GM19328 (cell line): Measurements from ENCODE around the gene UNC50.
"Not testable (repeated sequence)": the region's sequence is repeated elsewhere in the genome, so short reads cannot be mapped to it uniquely, and the experiment has no call there.

Source experiments
- ATAC-seq: cut with Tn5 transposase; IDR thresholded peaks from one replicate; pipeline ENCODE4 v1.9.1; 2021; ENCODE audit warnings: mild to moderate bottlenecking, moderate library complexity; ENCODE audit not compliant: unreplicated experiment

The UNC50 gene

GRCh38 chr2:98607741-98608115, 661 bp upstream of the UNC50 start:
- ATAC-seq, result no peak

DNA sequence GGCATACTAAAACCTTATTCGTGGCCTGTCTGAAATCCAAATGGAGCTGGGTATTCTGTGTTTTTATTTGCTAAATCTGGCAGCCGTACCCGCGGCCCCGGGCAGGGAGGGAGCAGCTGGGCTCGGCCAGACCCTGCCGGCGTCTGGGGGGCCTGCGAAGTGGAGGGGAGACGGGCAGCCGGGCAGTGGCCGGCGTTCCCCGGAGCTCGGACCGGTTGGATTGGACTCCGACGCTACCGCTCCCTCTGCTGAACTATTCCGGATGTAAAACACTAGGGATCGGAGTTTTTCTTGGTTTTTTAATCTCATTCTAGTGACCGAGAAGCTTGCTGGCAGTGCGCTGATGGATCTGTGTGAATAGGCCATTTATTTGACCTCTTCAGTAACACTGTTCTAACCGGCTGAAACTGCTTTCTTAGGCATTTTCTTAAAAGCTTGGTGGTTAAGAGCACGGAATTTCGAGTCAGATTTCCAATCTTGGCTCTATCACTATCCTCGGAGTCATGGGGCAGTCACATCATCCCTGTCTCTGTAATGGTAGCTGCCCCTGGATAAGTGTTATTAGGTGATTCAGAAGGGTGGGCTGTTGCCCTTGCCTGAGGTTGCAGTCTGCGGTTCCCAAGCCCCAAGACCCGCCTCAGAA, 694 bp downstream of the UNC50 start:
- no peak for ATAC-seq

- ATAC-seq, result no peak
These were observed 5.8 kb downstream of the UNC50 start for GRCh38 chr2:98614024-98614739.

GRCh38 chr2:98615481-98615880, 7.1 kb downstream of the UNC50 start:
- ATAC-seq, result no peak

DNA sequence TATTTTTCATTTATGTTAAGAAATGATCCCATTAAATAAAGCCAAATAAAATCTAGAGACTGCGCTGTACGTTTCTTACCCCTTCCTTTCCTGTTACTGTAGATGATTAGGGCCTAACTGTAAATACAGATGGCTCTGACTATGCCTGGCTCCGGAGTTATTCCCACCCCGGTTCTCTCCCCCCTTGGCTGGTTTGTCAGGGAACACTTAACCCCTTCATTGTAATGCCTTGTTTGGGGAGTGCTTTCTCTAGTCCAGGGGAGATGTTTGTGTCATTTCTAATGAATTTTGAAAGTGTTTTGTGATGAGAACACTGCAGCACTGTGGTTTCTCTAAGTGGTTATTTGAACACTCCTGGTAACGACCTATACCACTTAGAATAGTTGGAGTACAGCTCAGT, 8.8 kb downstream of the UNC50 start:
- ATAC-seq, result no peak

DNA sequence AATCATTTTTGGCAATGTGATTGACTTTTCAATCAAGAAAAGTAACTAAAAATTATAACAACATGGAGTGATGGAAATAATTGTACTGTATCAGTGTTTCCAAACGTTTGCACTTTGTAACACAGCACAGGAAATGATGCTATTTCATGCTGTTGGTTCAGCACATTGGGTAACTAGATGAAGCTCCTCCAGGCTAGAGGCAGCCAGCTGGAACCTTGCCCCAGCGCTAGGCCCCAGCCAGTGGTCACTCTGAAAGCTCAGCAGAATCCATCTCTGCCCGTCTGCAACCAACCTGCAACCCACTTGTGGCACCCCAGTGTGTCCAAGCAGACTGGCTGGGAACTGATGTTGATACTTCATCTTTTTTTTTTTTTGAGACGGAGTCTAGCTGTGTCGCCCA, 15.3 kb downstream of the UNC50 start:
- no peak for ATAC-seq

DNA sequence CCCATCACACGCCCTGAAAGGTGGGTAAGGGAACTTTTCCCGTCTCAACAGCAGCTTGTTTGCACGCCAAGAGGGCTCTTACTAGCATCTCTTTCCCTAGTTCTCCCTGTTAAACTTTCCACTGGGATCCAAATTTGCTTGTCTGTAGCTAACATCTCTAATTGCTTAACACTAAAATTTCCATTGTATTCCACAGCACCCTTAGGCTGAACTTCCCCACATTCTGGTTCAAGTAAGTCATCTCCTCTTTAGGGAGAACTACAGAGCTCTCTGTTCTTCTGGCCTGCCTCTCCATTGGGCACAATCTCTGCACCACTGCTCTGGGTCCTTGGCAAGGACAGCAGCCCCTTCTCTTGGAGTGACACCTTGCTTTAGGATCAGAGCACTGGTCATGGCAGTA, 24.0 kb downstream of the UNC50 start:
- no peak for ATAC-seq

DNA sequence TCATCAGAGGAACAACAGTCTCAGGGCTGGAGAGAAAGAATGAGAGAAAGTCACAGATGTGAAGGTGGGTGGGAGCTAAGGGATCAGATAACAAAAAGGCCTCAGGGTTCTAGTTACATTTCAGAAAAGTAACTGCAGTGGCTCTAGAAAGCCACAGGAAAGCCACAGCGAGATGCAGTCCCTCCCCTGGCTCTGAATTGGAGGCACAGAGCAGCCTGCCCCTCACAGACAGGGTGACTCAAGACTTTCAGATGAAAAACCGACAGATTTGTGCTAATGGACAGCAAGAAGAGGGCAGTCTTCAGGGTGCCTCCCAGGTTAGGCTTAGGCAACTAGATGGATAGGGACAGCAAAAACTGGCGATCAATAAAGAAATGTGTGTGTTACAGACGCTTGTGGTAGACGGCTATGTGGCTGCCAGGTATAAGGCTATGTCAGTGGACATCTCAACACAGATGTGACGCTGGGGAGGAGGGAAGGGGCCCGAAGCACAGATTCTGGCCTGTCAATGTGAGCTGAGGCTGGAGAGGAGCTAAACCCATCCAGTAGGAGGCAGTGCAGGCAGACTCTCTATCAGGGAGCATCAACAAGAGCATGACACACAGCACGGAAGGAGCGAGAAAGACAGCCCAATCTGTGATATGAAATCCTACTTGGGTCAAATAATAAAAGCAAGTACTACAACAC, 26.2 kb downstream of the UNC50 start:
- ATAC-seq, result no peak

GRCh38 chr2:98637401-98638147, 29.2 kb downstream of the UNC50 start:
- no peak for ATAC-seq

DNA sequence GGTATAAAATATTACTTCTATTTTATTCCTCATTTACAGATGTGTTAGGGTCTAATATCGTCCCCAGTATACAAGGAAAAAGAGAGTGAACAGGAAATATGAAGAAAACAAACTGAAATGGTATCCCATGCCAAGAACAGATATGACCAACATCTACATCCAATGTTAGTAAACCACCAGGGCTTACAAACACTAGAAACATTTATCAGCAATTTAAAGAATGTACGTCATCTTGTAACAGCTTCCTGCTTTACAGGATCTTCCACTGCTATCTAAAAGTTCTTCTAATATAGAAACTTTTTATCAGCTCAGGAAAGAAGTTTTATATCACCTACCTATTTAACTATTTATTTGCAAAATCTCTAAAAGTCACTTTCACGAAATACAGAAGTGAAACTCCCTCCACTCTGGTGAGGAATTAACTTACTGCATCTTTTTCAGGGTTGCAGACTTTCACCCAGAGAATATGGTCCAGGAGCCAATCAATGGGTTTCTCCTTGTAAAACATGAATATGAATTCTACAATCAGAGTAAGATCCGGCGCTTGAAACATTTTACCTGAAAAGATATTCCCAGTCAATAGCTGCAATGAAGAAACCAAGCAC, 35.2 kb downstream of the UNC50 start:
- no peak for ATAC-seq

GRCh38 chr2:98647636-98648035, 39.2 kb downstream of the UNC50 start:
- ATAC-seq, result no peak

DNA sequence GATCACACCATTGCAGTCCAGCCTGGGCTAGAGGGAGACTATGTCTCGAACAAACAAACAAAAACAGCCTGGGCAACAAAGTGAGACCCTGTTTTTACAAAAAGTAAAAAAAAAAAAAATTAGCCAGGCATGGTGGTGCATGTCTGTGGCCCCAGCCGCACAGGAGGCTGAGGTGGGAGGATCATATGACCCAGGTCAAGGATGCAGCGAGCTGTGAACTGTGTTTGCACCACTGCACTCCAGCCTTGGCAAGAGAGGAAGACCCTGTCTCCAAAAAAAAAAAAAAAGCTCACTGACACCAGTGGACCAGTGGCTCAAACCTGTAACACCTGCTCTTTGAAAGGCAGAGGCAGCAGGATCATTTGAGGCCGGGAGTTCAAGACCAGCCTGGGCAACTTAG, 40.1 kb downstream of the UNC50 start:
- no peak for ATAC-seq

GRCh38 chr2:98649135-98649991, 41.0 kb downstream of the UNC50 start:
- ATAC-seq, result no peak

- ATAC-seq, result no peak
These were observed 41.6 kb downstream of the UNC50 start for GRCh38 chr2:98649992-98650375.

DNA sequence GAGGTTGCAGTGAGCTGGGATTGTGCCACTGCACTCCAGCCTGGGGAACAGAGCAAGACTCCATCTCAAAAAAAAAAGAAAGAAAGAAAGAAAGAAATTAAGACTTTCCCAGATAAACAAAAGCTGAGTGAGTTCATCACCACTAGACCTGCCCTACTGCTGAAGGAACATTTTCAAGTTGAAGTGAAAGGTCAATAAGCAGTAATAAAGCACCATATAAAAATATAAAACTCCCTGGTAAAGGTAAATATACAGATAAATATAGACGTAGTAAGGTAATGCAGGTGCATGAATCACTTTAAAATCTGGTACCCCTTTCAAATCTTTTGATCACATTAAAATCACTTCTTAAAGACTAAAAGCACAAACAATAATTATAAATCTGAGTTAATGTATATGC, 42.6 kb downstream of the UNC50 start:
- no peak for ATAC-seq

DNA sequence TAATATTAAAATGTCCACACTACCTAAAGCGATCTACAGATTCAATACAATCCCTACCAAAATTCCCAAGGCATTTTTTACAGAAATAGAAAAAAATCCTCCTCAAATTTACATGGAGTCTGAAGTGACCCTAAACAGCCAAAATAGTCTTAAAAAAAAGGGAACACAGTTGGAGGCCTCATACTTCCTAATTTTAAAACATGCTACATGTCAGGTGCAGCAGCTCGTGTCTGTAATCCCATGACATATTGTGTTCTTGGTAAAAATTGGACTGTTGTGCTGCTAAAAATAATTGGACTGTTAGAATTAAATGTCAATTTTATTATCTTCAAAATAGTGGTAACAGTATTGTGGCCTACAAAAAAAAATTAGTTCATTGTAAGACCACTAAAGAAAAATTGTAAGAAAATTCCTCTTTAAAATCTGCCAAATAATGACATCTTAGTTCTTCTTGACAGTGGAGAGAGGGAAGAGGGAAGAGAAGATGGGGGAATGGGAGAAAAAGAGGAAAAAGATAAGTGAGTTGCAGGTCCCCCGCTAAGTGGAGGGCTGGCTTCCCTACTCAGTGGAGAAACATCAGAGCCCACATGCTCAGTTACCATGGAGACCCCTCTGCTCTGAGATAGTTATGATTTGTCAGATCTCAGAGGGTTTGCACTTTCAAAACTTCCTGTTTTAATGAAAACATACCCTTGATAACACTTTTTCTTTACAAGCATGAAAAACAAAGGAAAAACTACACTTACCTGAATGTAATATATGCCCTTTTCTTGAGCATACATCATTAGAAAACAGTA, 46.5 kb downstream of the UNC50 start:
- no peak for ATAC-seq

DNA sequence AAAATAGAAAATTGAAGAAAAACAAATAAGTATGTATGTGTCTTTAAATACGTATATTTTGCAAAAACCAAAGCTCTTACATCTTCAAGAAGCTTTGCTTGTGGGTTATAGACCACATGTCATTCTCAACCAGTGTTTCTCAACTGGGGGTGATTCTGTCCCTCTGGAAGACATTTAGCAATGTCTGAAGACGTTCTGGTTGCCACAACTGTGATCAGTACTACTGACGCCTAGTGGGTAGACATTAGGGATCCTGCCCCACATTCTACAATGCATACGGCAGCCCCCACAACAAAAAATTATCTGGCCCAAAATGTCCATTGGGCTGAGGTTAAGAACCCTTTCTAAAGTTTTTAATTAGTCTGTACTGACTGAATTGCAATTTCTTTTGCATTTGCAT, 48.4 kb downstream of the UNC50 start:
- no peak for ATAC-seq

DNA sequence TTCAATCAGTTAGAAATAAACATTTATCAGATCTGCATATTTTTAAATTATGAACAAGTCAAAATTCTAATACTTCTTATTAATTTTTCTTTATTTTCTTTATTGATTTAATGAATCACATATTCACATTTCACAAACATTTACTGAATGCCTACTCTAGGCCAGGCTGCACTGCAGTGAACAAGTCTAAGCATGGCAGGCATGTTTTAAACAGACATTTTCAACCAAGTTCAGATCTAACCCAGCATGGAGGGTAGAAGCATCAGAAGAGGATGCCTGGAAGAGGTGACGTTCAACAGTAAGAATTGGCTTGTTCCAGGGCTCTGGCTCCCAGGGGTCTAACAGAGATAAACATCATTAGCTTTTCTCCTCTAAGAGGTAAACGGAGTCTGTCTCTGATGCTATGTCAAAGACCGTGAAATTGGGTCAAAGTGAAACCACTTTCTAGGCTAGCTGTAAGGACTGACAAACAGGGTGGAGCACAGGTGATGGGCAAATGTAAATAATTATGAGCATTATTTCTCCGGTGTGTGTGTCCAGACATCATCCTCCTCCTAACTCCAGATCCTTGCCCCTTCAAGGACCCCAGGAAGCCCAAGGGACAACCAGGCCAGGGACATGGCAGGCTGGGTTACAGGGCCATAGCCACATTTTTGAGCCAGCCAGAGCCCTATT, 50.6 kb downstream of the UNC50 start:
- no peak for ATAC-seq

GRCh38 chr2:98659491-98659840, 51.1 kb downstream of the UNC50 start:
- ATAC-seq, result not testable (repeated sequence)
